Measurements from ENCODE around the gene CORO7. TPM values are rescaled to one million over a fixed set of nuclear protein-coding genes. Genes with fewer than 3 reads are reported as not detected.

CORO7 gene
- total RNA-seq, 2 donors from 2014 or later, result 140 to 166 TPM

DNA sequence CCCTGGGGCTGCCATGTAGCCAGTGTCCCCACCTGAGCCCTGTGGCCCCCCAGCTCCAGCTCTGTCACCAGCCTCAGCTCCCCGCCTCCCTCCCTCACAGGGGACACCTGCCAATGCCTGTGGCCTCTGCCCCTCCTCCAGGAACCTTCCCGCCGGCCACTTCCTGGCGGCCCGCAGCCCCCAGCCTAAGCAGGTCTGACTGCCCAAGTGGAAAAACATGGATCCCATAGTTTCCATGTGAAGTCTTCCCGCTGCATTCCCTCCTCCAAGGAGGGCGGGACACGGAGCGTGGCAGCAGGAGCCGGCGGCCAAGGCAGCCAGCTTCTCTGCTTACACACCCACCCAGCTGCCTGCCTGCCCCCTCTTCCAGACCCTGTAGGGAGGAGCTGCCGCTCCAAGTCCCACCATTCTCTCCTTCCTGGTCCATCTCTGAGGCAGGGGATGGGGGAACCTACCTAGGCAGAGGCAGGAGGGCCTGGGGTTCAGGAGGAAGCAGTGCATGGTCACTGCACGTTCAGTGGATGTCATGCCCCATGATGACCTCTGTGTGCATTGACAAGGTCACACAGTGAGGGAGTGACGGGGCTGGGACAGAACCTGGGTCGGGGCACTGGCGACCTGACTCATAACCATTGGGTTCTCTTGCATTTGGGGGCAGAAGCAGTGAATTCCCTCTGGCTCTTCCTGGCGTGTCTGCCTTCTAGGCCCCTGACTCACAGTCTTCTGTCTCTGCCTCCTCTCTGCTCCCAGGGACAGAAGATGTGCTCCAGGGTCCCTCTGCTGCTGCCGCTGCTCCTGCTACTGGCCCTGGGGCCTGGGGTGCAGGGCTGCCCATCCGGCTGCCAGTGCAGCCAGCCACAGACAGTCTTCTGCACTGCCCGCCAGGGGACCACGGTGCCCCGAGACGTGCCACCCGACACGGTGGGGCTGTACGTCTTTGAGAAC is 36.0 kb downstream of the CORO7 start:
- H3K36me3 Mint-ChIP-seq, result no peaks in the 10 kb centered on the region
- H3K27ac Mint-ChIP-seq, result no peak overlapping the region
- no peaks in the 10 kb centered on the region for H3K9me3 Mint-ChIP-seq
- ATAC-seq (no peak), DNase-seq (ENCODE audit: low spot score) (no peak)
- H3K27me3 Mint-ChIP-seq, result no peaks in the 10 kb centered on the region
- H3K4me1 Mint-ChIP-seq (ENCODE audit: low read depth in 2 of 2), result peaks cover 0 to 7% of the 10 kb centered on the region in 2 donors
- H3K4me3 Mint-ChIP-seq, result no peak overlapping the region

DNA sequence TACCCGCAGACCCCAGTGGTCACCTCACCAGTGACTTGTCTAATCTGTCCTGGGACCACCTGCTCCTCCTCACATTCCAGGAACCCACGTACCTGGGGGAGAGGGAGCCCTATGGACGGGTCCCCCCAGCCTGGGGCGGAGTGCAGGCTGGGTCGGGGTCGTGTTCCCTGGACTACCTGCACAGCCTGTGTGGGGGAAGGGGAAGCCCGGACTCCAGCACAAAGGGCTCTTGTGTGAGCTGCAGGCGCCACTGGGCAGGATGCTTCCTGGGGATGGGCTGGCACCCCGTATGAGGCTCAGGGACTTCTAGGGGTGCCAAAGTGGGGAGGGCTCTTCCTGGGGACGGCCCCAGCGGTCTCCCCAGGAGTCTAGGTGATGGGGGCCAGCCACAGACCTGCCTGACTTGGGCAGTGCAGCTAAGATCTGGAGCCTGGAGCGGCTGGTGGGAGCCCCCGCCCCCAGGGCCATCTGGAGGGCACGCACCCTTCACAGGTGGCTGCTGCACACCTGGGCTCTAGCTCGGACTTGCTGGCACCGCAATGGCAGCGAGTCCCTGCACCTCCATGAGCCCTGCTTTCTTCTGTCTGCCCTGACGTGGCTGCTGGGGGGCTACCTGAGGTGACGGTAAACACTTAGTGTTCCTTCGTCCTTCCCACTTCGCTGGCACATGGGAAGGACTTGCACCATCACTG is 37.3 kb downstream of the CORO7 start:
- DNase-seq (ENCODE audit: low spot score), result no peak
- Mint-ChIP-seq H3K27me3 (no peaks in the 10 kb centered on the region), H3K4me3 (no peak overlapping the region), H3K9me3 (no peaks in the 10 kb centered on the region), H3K36me3 (no peaks in the 10 kb centered on the region), H3K27ac (no peak overlapping the region), H3K4me1 (ENCODE audit: low read depth in 2 of 2) (peaks cover 0 to 6% of the 10 kb centered on the region in 2 donors)
- ATAC-seq, result no peak

DNA sequence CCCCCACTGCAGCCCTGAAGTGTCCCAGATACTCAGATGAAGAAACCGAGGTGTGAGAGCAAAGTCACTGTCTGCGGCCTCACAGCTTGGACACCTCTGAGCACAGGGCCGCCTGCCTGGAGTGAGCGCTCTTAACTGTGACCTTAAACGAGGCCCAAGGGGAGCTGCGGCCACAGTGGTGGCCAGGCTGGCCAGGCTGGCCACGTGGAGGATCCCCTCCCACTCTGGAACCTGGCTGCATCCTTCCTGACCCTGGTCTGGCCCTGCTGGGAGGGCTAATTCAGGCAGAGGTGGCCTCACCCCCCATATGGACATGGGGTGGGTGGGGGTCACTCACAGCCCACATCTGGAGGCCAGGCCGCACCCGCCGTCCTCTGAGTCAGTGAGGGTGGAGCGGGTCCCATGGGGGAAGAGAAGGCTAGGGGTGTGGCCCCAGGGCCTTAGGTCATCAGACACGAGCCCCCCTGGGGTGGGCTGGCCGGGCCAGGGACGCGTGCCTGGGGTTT is 38.2 kb downstream of the CORO7 start:
- H3K4me1 Mint-ChIP-seq (ENCODE audit: low read depth in 2 of 2), result peaks cover 0 to 4% of the 10 kb centered on the region in 2 donors
- H3K36me3 Mint-ChIP-seq, result no peaks in the 10 kb centered on the region
- no peak overlapping the region for H3K27ac Mint-ChIP-seq
- DNase-seq (ENCODE audit: low spot score), result no peak
- H3K4me3 Mint-ChIP-seq, result no peak overlapping the region
- no peak for ATAC-seq
- no peaks in the 10 kb centered on the region for H3K27me3 Mint-ChIP-seq
- no peaks in the 10 kb centered on the region for H3K9me3 Mint-ChIP-seq

DNA sequence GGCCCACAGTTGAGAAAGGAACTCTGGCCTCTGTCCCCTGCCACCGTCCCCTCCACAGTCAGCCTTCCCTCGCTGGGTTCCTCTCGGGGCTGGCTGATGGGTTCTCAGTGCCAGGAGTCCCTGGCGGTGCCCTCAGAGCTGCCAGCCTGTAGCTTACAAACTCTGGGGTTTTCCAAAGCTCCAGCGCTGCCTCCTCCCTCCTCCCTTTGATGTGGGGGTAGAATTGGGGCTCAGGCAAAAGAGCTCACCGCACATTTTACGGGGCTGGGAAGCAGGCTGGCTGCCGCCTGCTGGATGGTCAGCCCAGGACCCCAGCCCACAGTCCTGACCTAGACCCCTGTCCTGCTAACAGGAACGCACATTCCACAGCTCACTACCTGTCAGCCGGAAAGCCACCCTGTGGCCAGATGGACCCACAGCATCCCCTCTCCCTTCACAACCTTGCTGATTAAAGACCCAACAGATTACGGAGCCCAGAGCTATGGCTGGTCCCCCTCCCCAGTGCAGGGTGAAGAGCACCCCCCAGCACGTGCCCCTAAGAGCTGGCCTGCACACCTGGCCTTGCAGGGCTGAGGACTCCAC is 38.7 kb downstream of the CORO7 start:
- DNase-seq (ENCODE audit: low spot score), result no peak
- H3K27me3 Mint-ChIP-seq, result no peaks in the 10 kb centered on the region
- no peak overlapping the region for H3K4me3 Mint-ChIP-seq
- no peaks in the 10 kb centered on the region for H3K36me3 Mint-ChIP-seq
- no peak overlapping the region for H3K27ac Mint-ChIP-seq
- H3K9me3 Mint-ChIP-seq, result no peaks in the 10 kb centered on the region
- H3K4me1 Mint-ChIP-seq (ENCODE audit: low read depth in 2 of 2), result peaks cover 0 to 3% of the 10 kb centered on the region in 2 donors
- ATAC-seq, result no peak

DNA sequence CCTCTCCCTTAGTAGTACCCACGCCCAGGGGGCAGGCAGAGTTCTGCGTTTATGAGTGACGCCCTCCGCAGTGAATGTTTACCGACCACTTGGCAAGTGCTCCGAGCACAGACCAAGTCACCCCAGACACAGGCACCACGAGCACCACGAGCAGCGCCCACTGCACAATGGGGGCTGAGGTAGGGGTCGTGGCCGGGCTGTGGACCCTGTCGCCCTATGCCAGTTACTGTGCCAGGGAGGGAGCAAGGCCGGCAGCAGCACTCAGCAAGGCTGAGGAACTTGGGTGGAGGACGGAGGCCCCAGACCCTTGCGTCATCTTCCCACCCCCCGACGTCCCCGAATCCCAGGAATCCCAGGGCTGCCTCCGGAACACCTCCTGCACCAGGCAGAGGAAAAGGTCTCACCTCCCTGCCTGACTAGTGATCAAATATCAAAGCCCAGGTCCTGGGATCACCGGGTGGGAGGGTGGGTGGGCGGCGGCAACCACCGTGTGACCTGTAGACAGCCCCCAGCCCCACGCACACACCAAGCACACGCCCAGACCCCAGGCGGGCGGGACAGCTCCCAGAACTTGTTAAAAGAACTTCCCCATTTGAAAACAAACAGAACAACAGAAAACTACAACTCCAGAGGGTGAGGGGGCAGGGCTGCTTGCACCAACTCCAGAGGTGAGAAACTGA is 39.4 kb downstream of the CORO7 start:
- no peak for ATAC-seq
- Mint-ChIP-seq H3K4me3 (no peak overlapping the region), H3K36me3 (no peaks in the 10 kb centered on the region), H3K4me1 (ENCODE audit: low read depth in 2 of 2) (peaks cover 0 to 3% of the 10 kb centered on the region in 2 donors), H3K27ac (no peak overlapping the region), H3K27me3 (no peaks in the 10 kb centered on the region), H3K9me3 (no peaks in the 10 kb centered on the region)
- no peak for DNase-seq (ENCODE audit: low spot score)

DNA sequence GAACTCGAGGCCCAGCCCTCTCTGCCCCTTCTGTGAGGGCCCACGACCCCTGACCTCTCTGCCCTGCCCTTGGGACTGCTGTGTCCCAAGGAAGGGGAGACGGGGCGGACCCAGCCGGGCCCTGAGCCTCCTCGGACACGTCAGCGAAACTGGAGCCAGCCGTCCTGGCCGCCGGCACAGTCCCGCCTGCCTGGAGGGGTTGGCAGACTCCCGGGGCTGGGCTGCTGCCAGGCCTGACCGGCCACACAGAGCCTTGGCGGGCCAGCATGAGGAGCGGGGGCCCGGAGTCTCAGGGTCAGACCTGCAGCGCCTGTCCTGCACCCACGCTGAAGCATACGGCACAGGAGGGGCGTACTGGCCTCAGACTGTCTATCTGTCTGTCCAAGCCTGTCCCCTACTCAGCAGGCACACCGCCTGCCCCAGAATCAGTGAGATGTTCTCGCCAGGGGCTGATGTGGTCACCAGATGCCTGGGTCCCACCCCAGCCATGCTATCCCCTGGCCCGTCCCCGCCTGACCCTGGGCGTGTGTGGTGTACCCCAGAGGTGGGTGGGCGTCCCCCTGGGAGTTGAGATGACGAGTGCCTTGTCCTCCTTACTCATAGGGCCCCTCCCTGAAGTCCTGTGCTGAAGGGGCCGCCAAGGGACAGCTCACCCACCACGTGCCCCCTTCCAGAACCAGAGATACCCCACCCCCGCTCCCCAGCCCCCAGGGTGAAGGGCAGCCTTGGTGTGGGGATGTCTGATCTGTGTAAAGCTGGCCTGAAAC is 40.1 kb downstream of the CORO7 start:
- H3K4me3 Mint-ChIP-seq, result no peak overlapping the region
- DNase-seq (ENCODE audit: low spot score), result no peak
- H3K27me3 Mint-ChIP-seq, result no peaks in the 10 kb centered on the region
- H3K36me3 Mint-ChIP-seq, result no peaks in the 10 kb centered on the region
- H3K4me1 Mint-ChIP-seq (ENCODE audit: low read depth in 2 of 2), result peaks cover 0 to 3% of the 10 kb centered on the region in 2 donors
- H3K27ac Mint-ChIP-seq, result no peak overlapping the region
- no peak for ATAC-seq
- no peaks in the 10 kb centered on the region for H3K9me3 Mint-ChIP-seq

DNA sequence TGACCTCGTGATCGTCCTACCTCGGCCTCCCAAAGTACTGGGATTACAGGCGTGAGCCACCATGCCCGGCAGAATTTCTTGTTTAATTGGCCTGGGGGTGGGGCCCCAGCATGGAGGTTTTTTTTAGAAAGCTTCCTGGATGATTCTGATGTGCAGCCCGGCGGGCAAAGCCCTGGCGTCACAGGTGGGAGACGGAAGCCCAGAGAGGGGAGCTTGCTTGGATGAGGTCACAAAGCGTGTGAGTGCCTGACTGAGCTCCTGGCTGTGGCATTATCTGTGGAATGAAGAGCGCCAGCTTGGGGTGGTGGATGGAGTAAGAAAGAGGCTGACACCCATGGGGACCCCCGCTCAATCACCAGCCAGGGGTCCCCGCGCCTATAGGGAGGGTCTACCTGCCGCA is 40.7 kb downstream of the CORO7 start:
- Mint-ChIP-seq H3K4me3 (no peak overlapping the region), H3K27me3 (no peaks in the 10 kb centered on the region), H3K27ac (no peak overlapping the region), H3K4me1 (ENCODE audit: low read depth in 2 of 2) (peaks cover 0 to 3% of the 10 kb centered on the region in 2 donors), H3K36me3 (no peaks in the 10 kb centered on the region), H3K9me3 (no peaks in the 10 kb centered on the region)
- DNase-seq (ENCODE audit: low spot score), result no peak
- no peak for ATAC-seq

DNA sequence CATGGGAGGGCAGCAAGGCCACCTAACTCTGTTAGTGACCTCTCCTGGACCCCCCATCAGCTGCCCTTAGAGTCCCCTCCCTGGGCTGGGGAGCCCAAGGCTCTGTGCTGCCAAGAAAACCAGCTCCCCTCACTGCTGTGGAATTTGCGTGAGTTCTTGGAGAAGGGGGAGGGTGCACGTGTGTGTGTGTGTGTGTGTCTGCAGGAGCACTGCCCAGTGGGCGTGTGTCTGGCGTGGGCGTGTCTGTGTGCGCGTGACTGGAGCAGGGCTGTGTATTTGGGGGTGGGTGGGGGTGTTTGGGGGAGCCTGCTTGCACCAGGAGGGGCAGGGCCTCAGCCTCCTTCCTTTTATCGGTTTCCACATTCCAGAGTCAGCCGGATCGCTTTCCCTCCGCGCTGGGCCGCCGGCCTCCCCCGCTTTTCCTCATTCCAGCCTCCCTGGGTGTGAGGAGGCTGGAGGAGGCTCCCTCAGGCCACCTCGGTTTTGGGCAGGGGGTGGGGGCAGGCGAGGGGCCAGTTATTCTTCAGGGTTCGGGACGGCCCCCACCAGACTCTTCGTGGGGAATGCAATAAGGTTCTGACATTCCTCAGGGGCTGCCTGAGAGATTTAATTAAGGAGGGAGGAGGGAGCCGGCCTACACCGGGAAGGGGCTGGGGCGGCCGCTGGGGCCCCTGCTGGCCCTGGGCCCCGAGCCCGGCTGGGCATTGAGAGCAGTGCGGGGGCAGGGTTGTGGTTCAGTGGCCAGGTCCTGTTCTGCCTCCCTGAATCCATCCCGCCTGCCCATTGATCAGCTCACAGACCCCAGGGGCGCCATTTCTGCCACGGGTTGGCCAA is 42.3 kb downstream of the CORO7 start:
- Mint-ChIP-seq H3K4me1 (ENCODE audit: low read depth in 2 of 2) (peaks cover 0 to 3% of the 10 kb centered on the region in 2 donors), H3K27ac (no peak overlapping the region), H3K4me3 (no peak overlapping the region), H3K9me3 (no peaks in the 10 kb centered on the region), H3K36me3 (no peaks in the 10 kb centered on the region), H3K27me3 (no peaks in the 10 kb centered on the region)
- DNase-seq (ENCODE audit: low spot score) (no peak), ATAC-seq (no peak)

- DNase-seq (ENCODE audit: low spot score), result no peak
- H3K27me3 Mint-ChIP-seq, result no peaks in the 10 kb centered on the region
- H3K4me3 Mint-ChIP-seq, result no peak overlapping the region
- no peak for ATAC-seq
- H3K36me3 Mint-ChIP-seq, result no peaks in the 10 kb centered on the region
- peaks cover 0 to 3% of the 10 kb centered on the region in 2 donors for H3K4me1 Mint-ChIP-seq (ENCODE audit: low read depth in 2 of 2)
- no peak overlapping the region for H3K27ac Mint-ChIP-seq
- no peaks in the 10 kb centered on the region for H3K9me3 Mint-ChIP-seq
Measured at GRCh38 chr16:4373356-4373908, 43.0 kb downstream of the CORO7 start.

GRCh38 chr16:4372578-4373355 is 43.6 kb downstream of the CORO7 start:
- no peaks in the 10 kb centered on the region for H3K27me3 Mint-ChIP-seq
- DNase-seq (ENCODE audit: low spot score) (no peak), ATAC-seq (no peak)
- no peaks in the 10 kb centered on the region for H3K36me3 Mint-ChIP-seq
- H3K4me3 Mint-ChIP-seq, result no peak overlapping the region
- peaks cover 0 to under 1% of the 10 kb centered on the region in 2 donors for H3K4me1 Mint-ChIP-seq (ENCODE audit: low read depth in 2 of 2)
- no peaks in the 10 kb centered on the region for H3K9me3 Mint-ChIP-seq
- no peak overlapping the region for H3K27ac Mint-ChIP-seq

- peak; percentile 62 to 64 for ATAC-seq
- H3K27ac Mint-ChIP-seq, result no peak overlapping the region
- H3K36me3 Mint-ChIP-seq, result no peaks in the 10 kb centered on the region
- no peaks in the 10 kb centered on the region for H3K27me3 Mint-ChIP-seq
- H3K9me3 Mint-ChIP-seq, result no peaks in the 10 kb centered on the region
- DNase-seq (ENCODE audit: low spot score), result no peak
- peak overlapping the region; percentile 58 for H3K4me3 Mint-ChIP-seq
- H3K4me1 Mint-ChIP-seq (ENCODE audit: low read depth in 2 of 2), result peaks cover 0 to 6% of the 10 kb centered on the region in 2 donors
Measured at GRCh38 chr16:4372001-4372577, 44.3 kb downstream of the CORO7 start.

All from natural killer cell treated with Interleukin-12 subunit alpha and Interleukin-12 subunit beta and Interleukin-15 and Interleukin-18, amount 100 ng/mL, for 72 hours (primary cell).